ENCODE data around the gene ANAPC5.
"Not testable (repeated sequence)": the region's sequence is repeated elsewhere in the genome, so short reads cannot be mapped to it uniquely, and the experiment has no call there.

ANAPC5 gene

GRCh38 chr12:121391619-121392324 is 39.6 kb upstream of the ANAPC5 start:
- TF ChIP-seq, protein P1, sequence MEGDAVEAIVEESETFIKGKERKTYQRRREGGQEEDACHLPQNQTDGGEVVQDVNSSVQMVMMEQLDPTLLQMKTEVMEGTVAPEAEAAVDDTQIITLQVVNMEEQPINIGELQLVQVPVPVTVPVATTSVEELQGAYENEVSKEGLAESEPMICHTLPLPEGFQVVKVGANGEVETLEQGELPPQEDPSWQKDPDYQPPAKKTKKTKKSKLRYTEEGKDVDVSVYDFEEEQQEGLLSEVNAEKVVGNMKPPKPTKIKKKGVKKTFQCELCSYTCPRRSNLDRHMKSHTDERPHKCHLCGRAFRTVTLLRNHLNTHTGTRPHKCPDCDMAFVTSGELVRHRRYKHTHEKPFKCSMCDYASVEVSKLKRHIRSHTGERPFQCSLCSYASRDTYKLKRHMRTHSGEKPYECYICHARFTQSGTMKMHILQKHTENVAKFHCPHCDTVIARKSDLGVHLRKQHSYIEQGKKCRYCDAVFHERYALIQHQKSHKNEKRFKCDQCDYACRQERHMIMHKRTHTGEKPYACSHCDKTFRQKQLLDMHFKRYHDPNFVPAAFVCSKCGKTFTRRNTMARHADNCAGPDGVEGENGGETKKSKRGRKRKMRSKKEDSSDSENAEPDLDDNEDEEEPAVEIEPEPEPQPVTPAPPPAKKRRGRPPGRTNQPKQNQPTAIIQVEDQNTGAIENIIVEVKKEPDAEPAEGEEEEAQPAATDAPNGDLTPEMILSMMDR (IDR thresholded peaks at IDR 0.05; ENCODE audit: low read length, missing control alignments): no peak
- peak overlapping the region; percentile 38 for H3K4me3 ChIP-seq (replicated peaks; ENCODE audit: low read depth, low read length)
- DNase-seq (ENCODE audit: low read depth): peak; percentile 73

GRCh38 chr12:121390856-121391255 is 38.6 kb upstream of the ANAPC5 start:
- no peak overlapping the region for H3K4me3 ChIP-seq (replicated peaks; ENCODE audit: low read depth, low read length)
- TF ChIP-seq, protein P1 (IDR thresholded peaks at IDR 0.05; ENCODE audit: low read length, missing control alignments): no peak
- DNase-seq (ENCODE audit: low read depth): no peak

DNA sequence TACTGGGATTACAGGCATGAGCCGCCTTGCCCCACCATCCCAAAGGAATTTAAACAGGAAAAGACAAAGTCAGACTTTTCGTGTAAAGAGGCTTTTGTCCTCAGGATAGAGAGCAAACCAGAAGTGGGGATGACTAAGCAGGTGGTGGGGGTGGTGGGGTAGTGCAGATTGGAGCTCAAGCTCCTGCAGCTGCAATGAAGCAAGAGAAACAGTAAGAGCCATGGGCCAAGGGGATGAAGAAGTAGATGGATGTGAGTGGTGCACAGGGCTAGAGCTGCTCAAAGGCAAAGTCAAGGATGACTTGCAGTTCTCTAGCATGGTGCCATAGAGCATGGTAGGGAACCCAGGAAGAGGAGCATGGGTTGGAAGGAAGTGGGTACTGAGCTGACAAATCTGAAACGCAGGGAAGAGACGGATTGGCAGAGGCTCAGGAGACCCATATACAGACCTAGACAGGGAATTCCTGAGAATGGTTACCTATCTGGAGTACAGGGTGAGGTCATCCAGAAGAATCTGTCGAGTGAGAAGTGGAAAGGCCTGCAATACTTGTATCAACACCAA is 36.3 kb upstream of the ANAPC5 start:
- peak; percentile 73 for DNase-seq (ENCODE audit: low read depth)
- TF ChIP-seq, protein P1 (IDR thresholded peaks at IDR 0.05; ENCODE audit: low read length, missing control alignments): no peak

GRCh38 chr12:121384891-121385290 is 32.7 kb upstream of the ANAPC5 start:
- H3K4me3 ChIP-seq (replicated peaks; ENCODE audit: low read depth, low read length): not testable (repeated sequence)

More for the DNA sequence above, 36.3 kb upstream of the ANAPC5 start:
- H3K4me3 ChIP-seq (replicated peaks; ENCODE audit: low read depth, low read length): no peak overlapping the region

GRCh38 chr12:121383601-121384021 is 31.4 kb upstream of the ANAPC5 start:
- no peak overlapping the region for H3K4me3 ChIP-seq (replicated peaks; ENCODE audit: low read depth, low read length)
- TF ChIP-seq, protein P1 (IDR thresholded peaks at IDR 0.05; ENCODE audit: low read length, missing control alignments): no peak
- no peak for DNase-seq (ENCODE audit: low read depth)

More at GRCh38 chr12:121384891-121385290, 32.7 kb upstream of the ANAPC5 start:
- DNase-seq (ENCODE audit: low read depth): not testable (repeated sequence)

GRCh38 chr12:121379945-121380344 is 27.7 kb upstream of the ANAPC5 start:
- DNase-seq (ENCODE audit: low read depth): no peak
- TF ChIP-seq, protein P1 (IDR thresholded peaks at IDR 0.05; ENCODE audit: low read length, missing control alignments): no peak
- H3K4me3 ChIP-seq (replicated peaks; ENCODE audit: low read depth, low read length): no peak overlapping the region

DNA sequence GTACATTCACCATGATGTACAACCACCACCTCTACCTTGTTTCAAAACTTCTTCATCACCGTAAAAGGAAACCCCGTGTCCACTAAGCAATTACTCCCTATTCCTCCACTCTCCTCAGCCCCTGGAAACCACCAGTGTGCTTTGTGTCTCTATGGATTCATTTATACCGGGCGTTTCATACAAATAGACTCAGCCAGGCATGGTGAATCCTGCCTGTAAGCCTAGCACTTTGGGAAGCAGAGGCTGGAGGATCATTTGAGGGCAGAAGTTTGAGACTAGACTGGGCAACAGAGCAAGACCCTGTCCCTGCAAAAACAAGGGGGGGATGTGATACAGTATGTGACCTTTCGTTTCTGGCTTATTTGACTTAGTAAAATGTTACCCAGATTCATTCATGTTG is 26.5 kb upstream of the ANAPC5 start:
- TF ChIP-seq, protein P1 (IDR thresholded peaks at IDR 0.05; ENCODE audit: low read length, missing control alignments): no peak
- no peak for DNase-seq (ENCODE audit: low read depth)

More for the DNA sequence above, 26.5 kb upstream of the ANAPC5 start:
- H3K4me3 ChIP-seq (replicated peaks; ENCODE audit: low read depth, low read length): no peak overlapping the region

All from fibroblast of pulmonary artery (primary cell).